SK-N-MC (cell line): Measurements from ENCODE around the gene CAND2.
"Not testable (repeated sequence)": the region's sequence is repeated elsewhere in the genome, so short reads cannot be mapped to it uniquely, and the experiment has no call there.

Experiments
- DNase-seq: peaks from one replicate; pipeline ENCODE4 v3.0.0-alpha.2; 2011; ENCODE audit warnings: low read depth, low spot score
- H3K27ac ChIP-seq: fragments of 200-600 bp; sonication (generic); 2 replicates; pipeline ENCODE4 v1.5.1; 2016; ENCODE audit warnings: mixed run types
- H3K36me3 ChIP-seq: fragments of 200-600 bp; sonication (generic); 2 replicates; pipeline ENCODE4 v1.6.1; 2017; ENCODE audit warnings: antibody characterized with exemption, low read length, mixed read lengths; ENCODE audit not compliant: insufficient read depth
- H3K4me3 ChIP-seq: fragments of 200-600 bp; sonication (generic); 2 replicates; pipeline ENCODE4 v1.5.1; 2016
- H3K9ac ChIP-seq: fragments of 200-600 bp; sonication (generic); 2 replicates; pipeline ENCODE4 v1.8.0; 2017; ENCODE audit warnings: mixed run types, mixed read lengths; ENCODE audit not compliant: insufficient read length
- H3K9me3 ChIP-seq: fragments of 200-600 bp; sonication (generic); 2 replicates; pipeline ENCODE4 v1.6.1; 2017; ENCODE audit warnings: low read depth, mild to moderate bottlenecking, antibody characterized with exemption, low read length, moderate library complexity, mixed read lengths
- EZH2 ChIP-seq: fragments of 200-600 bp; sonication (generic); IDR thresholded peaks from one replicate; pipeline ENCODE4 v1.6.1; 2017; ENCODE audit warnings: antibody characterized with exemption
- FOXP2 ChIP-seq: optimal IDR thresholded peaks from 2 replicates; pipeline ENCODE3; 2011; ENCODE audit warnings: mild to moderate bottlenecking, moderate library complexity; ENCODE audit not compliant: insufficient read depth; ENCODE audit errors: extremely low read length, control extremely low read depth
- POLR2AphosphoS5 ChIP-seq: IDR thresholded peaks from 2 replicates; pipeline ENCODE4 v1.6.1; 2012; ENCODE audit warnings: mild to moderate bottlenecking, low read depth, low read length, borderline replicate concordance

CAND2 gene

GRCh38 chr3:12866836-12867235 is 70.4 kb downstream of the CAND2 start:
- Histone ChIP-seq H3K9ac (no peak overlapping the region), H3K36me3 (no peaks in the 10 kb centered on the region), H3K9me3 (no peaks in the 10 kb centered on the region), H3K4me3 (no peak overlapping the region), H3K27ac (no peak overlapping the region)
- TF ChIP-seq EZH2 (no peak), FOXP2 (no peak), POLR2AphosphoS5 (no peak)
- no peak for DNase-seq

- Histone ChIP-seq H3K36me3 (no peaks in the 10 kb centered on the region), H3K4me3 (no peak overlapping the region), H3K27ac (no peak overlapping the region), H3K9me3 (no peaks in the 10 kb centered on the region), H3K9ac (no peak overlapping the region)
- DNase-seq: no peak
- TF ChIP-seq FOXP2: no peak
- TF ChIP-seq EZH2: no peak
- no peak for TF ChIP-seq POLR2AphosphoS5
These were observed 71.9 kb downstream of the CAND2 start for GRCh38 chr3:12868039-12869034.

GRCh38 chr3:12869035-12869621 is 72.6 kb downstream of the CAND2 start:
- no peak overlapping the region for H3K4me3 ChIP-seq
- no peak overlapping the region for H3K9ac ChIP-seq
- no peak for DNase-seq

GRCh38 chr3:12870942-12871341 is 74.5 kb downstream of the CAND2 start:
- no peak for DNase-seq
- no peaks in the 10 kb centered on the region for H3K9me3 ChIP-seq
- no peak overlapping the region for H3K4me3 ChIP-seq
- H3K9ac ChIP-seq: no peak overlapping the region
- no peak for TF ChIP-seq FOXP2
- no peak for TF ChIP-seq POLR2AphosphoS5
- no peak for TF ChIP-seq EZH2
- no peak overlapping the region for H3K27ac ChIP-seq
- no peaks in the 10 kb centered on the region for H3K36me3 ChIP-seq

More at GRCh38 chr3:12869035-12869621, 72.6 kb downstream of the CAND2 start:
- TF ChIP-seq EZH2: no peak
- no peak for TF ChIP-seq POLR2AphosphoS5
- no peaks in the 10 kb centered on the region for H3K9me3 ChIP-seq
- no peaks in the 10 kb centered on the region for H3K36me3 ChIP-seq
- H3K27ac ChIP-seq: no peak overlapping the region

- no peaks in the 10 kb centered on the region for H3K36me3 ChIP-seq
- no peaks in the 10 kb centered on the region for H3K9me3 ChIP-seq
- no peak for TF ChIP-seq EZH2
- TF ChIP-seq FOXP2: no peak
- no peak for TF ChIP-seq POLR2AphosphoS5
- no peak overlapping the region for H3K4me3 ChIP-seq
- no peak overlapping the region for H3K9ac ChIP-seq
- no peak for DNase-seq
- H3K27ac ChIP-seq: no peak overlapping the region
These were observed 75.0 kb downstream of the CAND2 start for GRCh38 chr3:12871404-12871983.

GRCh38 chr3:12875857-12876836 is 79.7 kb downstream of the CAND2 start:
- Histone ChIP-seq H3K9ac (no peak overlapping the region), H3K4me3 (no peak overlapping the region)
- DNase-seq: no peak

GRCh38 chr3:12877040-12877439 is 80.6 kb downstream of the CAND2 start:
- no peaks in the 10 kb centered on the region for H3K9me3 ChIP-seq
- TF ChIP-seq FOXP2 (no peak), EZH2 (no peak), POLR2AphosphoS5 (no peak)
- H3K36me3 ChIP-seq: no peaks in the 10 kb centered on the region
- H3K9ac ChIP-seq: no peak overlapping the region
- no peak for DNase-seq
- H3K4me3 ChIP-seq: no peak overlapping the region
- H3K27ac ChIP-seq: no peak overlapping the region

More at GRCh38 chr3:12875857-12876836, 79.7 kb downstream of the CAND2 start:
- no peaks in the 10 kb centered on the region for H3K9me3 ChIP-seq
- no peaks in the 10 kb centered on the region for H3K36me3 ChIP-seq
- TF ChIP-seq POLR2AphosphoS5 (no peak), EZH2 (no peak), FOXP2 (no peak)
- H3K27ac ChIP-seq: no peak overlapping the region

GRCh38 chr3:12878141-12878574 is 81.7 kb downstream of the CAND2 start:
- no peak overlapping the region for H3K9ac ChIP-seq
- TF ChIP-seq POLR2AphosphoS5 (no peak), EZH2 (no peak), FOXP2 (no peak)
- no peak for DNase-seq
- no peaks in the 10 kb centered on the region for H3K36me3 ChIP-seq
- H3K27ac ChIP-seq: no peak overlapping the region
- no peak overlapping the region for H3K4me3 ChIP-seq
- no peaks in the 10 kb centered on the region for H3K9me3 ChIP-seq

GRCh38 chr3:12878758-12879157 is 82.3 kb downstream of the CAND2 start:
- not testable (repeated sequence) for H3K27ac ChIP-seq, H3K4me3 ChIP-seq, H3K9ac ChIP-seq, H3K9me3 ChIP-seq, DNase-seq, H3K36me3 ChIP-seq
